BLaER1 (cell line): ENCODE results near the gene TDRD7.

Experiments used
- H3K27ac ChIP-seq: shearing (Covaris generic); formaldehyde crosslinking; 2 replicates; pipeline ENCODE4 v1.8.1; 2022
- H3K27me3 ChIP-seq: shearing (Covaris generic); formaldehyde crosslinking; 2 replicates; pipeline ENCODE4 v1.8.1; 2022
- H3K36me3 ChIP-seq: shearing (Covaris generic); formaldehyde crosslinking; 2 replicates; pipeline ENCODE4 v1.8.1; 2022
- H3K4me1 ChIP-seq: shearing (Covaris generic); formaldehyde crosslinking; 2 replicates; pipeline ENCODE4 v1.8.1; 2022
- H3K4me2 ChIP-seq: shearing (Covaris generic); formaldehyde crosslinking; 2 replicates; pipeline ENCODE4 v1.8.1; 2022
- H3K4me3 ChIP-seq: shearing (Covaris generic); formaldehyde crosslinking; 2 replicates; pipeline ENCODE4 v1.8.1; 2022
- H3K9ac ChIP-seq: shearing (Covaris generic); formaldehyde crosslinking; 2 replicates; pipeline ENCODE4 v1.8.1; 2022
- H3K9me3 ChIP-seq: shearing (Covaris generic); formaldehyde crosslinking; 2 replicates; pipeline ENCODE4 v1.8.1; 2022
- H4K20me1 ChIP-seq: shearing (Covaris generic); formaldehyde crosslinking; 2 replicates; pipeline ENCODE4 v1.8.1; 2022
- Cebpa-rat ChIP-seq: shearing (Covaris generic); IDR thresholded peaks from 2 replicates; pipeline ENCODE4 v1.8.1; 2022

Gene TDRD7, protein sequence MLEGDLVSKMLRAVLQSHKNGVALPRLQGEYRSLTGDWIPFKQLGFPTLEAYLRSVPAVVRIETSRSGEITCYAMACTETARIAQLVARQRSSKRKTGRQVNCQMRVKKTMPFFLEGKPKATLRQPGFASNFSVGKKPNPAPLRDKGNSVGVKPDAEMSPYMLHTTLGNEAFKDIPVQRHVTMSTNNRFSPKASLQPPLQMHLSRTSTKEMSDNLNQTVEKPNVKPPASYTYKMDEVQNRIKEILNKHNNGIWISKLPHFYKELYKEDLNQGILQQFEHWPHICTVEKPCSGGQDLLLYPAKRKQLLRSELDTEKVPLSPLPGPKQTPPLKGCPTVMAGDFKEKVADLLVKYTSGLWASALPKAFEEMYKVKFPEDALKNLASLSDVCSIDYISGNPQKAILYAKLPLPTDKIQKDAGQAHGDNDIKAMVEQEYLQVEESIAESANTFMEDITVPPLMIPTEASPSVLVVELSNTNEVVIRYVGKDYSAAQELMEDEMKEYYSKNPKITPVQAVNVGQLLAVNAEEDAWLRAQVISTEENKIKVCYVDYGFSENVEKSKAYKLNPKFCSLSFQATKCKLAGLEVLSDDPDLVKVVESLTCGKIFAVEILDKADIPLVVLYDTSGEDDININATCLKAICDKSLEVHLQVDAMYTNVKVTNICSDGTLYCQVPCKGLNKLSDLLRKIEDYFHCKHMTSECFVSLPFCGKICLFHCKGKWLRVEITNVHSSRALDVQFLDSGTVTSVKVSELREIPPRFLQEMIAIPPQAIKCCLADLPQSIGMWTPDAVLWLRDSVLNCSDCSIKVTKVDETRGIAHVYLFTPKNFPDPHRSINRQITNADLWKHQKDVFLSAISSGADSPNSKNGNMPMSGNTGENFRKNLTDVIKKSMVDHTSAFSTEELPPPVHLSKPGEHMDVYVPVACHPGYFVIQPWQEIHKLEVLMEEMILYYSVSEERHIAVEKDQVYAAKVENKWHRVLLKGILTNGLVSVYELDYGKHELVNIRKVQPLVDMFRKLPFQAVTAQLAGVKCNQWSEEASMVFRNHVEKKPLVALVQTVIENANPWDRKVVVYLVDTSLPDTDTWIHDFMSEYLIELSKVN

DNA sequence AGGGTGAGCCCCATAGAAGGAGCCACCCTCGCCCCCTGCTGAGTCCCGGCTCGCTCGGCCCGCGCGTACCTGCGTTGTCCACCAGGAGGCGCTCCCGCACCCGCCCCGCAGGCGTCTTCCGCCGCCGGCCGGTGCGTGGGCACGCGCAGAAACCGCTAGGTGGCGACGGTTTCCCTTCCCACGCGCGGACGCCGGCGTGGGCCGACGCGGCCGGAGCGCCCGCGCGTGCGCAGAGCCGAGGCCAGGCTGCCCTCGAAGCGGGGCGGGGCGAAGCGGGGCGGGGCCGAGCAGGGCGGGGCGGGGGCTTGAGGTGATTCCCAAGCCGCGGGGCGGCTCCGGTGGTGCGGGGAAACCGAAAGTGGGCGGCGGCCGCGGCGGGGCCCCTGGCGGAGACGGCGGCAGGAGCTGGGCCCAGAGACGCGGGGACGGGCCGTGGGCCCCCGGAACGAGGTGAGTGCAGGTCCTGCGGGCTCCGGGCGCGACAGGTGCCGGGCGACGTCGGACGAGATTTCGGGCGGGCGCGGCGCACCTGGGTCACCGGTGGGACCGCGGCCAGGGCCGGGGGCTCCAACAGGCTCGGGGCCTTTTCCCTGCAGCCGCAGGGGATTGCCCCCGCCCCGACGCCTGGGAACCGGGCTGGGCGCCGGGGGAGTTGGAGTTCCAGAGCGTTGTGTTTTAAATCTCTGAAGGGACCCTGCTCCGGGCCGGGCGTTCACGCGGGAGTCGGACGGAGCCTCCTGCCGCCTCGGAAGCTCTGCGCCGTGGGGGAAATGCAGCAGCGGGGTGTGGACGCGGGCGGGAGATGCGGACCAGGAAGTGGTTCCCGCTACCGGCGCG is at the start of gene TDRD7:
Gene TDRD7, plus strand, starts transcription at position 308 of the 837 bp plus-strand sequence. CDS start 16,370 bp downstream, outside the sequence.
- no peak for TF ChIP-seq Cebpa-rat
- H3K4me1 ChIP-seq = peaks cover 18% of the 10 kb centered on the region
- H3K9ac ChIP-seq = peak within 1 kb of the TSS; percentile 86
- peaks cover 8% of the 10 kb centered on the region; the same call in 1 of the 2 replicates for H3K9me3 ChIP-seq
- H4K20me1 ChIP-seq = peaks cover 38% of the 10 kb centered on the region
- peak within 1 kb of the TSS; percentile 98 for H3K4me3 ChIP-seq
- H3K27me3 ChIP-seq = no peaks in the 10 kb centered on the region
- H3K36me3 ChIP-seq = no peaks in the 10 kb centered on the region
- peak within 1 kb of the TSS; percentile 93 for H3K4me2 ChIP-seq
- H3K27ac ChIP-seq = peak within 1 kb of the TSS; percentile 82

DNA sequence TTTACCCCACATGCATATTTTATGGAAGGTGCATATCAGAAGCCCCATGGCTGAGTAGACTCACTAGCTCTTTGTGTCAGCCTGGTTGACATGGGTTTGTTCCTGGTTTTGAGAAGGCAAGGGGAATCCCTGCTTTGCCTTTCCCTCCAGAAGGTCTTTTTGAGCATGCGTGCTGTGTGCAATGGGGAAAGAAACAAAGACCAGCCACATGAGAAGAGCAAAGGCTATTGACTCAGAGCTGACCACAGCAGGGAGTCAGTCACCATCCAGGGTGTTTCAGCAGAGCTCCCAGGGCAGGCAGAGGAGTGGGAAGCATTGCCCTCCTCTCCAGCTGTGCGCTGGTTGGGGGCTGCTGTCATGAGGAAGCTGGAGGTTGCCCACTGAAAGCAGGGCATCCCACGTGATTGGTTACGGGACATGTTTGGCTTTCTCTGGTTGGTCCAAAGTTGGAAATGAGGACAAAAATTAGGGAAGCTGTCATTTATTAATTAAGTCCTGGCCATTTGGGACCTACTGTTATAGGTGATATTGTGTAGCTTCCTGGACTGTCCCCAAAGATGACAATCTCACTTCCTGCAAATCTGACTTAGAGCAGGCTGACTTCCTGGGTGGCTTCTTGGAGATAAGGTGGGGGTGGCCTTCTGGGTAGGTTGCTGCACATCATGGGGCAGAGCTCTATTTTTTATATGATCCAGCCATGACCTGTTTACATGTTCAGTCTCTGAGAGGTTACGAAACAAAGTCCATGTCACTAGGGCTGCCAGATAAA is 48.9 kb upstream of the TDRD7 start:
- Histone ChIP-seq H3K4me1 (peaks cover 13% of the 10 kb centered on the region), H3K27ac (no peak overlapping the region), H3K9me3 (no peaks in the 10 kb centered on the region), H3K4me2 (no peak overlapping the region), H3K27me3 (no peaks in the 10 kb centered on the region), H3K36me3 (no peaks in the 10 kb centered on the region), H4K20me1 (no peaks in the 10 kb centered on the region), H3K9ac (no peak overlapping the region), H3K4me3 (no peak overlapping the region)
- TF ChIP-seq Cebpa-rat = no peak

DNA sequence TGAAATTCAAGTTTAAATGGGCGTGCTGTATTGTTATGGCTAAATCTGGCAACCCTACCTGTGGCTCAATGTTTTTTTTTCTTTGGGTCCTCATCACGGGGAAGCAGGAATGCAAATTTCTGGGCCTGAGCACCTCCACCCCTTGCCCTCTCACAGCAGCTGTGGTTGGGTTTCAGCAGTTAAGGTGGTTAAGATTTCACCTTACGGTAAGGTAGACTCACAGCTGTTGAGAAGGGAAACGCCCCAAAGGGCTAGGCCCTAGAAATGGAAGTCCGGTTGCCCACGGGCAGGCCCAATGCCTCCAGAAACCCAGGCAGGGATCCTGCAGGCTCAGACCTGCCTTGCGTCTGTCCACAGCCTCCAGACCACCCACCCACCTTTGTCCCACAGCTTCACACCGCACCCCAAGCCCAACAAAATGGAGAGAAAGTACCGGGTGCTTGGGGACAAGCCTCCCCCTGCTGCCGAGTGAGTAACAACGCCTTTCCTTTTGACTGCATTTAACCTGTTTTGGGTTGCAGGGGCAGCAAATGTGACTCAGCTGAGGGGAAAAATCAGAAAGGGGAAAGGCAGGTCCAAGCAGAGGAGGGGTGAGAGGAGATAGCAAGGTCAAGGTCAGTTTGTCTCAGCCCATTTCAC is 48.1 kb upstream of the TDRD7 start:
- H3K9ac ChIP-seq = no peak overlapping the region
- H3K9me3 ChIP-seq = peaks cover 6% of the 10 kb centered on the region; the same call in 1 of the 2 replicates
- H3K4me2 ChIP-seq = no peak overlapping the region
- no peak overlapping the region for H3K4me3 ChIP-seq
- no peaks in the 10 kb centered on the region for H3K36me3 ChIP-seq
- no peak overlapping the region for H3K27ac ChIP-seq
- TF ChIP-seq Cebpa-rat = no peak
- no peaks in the 10 kb centered on the region for H3K27me3 ChIP-seq
- peaks cover 5% of the 10 kb centered on the region; the same call in 1 of the 2 replicates for H3K4me1 ChIP-seq
- H4K20me1 ChIP-seq = no peaks in the 10 kb centered on the region

DNA sequence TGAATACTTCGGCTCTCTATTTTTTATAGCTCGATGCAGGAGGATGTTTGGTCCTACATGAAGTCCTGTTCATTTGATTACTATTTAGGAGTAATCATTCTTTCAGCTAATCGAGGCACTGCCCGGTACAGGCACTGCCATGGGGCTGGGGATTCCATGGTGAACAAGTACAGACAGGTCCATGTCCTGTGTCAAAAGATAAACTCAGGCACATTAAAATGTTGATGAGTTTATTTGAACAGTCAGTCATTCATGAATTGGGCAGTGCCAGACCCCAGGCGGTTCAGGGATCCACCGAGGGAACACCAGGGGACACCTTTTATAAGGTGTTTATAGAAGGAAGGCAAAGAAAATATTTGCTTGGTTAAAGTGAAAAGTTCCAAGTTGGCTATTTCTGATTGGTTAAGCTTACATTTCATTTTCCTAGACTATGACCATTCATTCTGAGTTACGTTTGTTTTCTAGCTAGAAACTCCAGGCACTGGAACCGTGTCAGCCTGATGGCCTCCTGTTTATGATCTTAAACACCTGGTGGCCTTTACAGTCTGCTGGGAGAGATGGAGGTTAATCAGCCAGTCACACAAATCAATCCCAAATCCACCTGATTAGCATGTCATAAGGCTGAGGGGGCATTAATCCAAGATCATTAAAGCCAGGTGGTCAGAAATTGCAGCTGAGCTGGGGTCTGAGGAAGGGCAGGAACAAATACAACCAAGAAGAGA is 47.0 kb upstream of the TDRD7 start:
- Histone ChIP-seq H3K36me3 (no peaks in the 10 kb centered on the region), H3K4me3 (no peak overlapping the region), H3K9ac (no peak overlapping the region), H3K27ac (no peak overlapping the region), H3K27me3 (no peaks in the 10 kb centered on the region), H4K20me1 (no peaks in the 10 kb centered on the region), H3K4me2 (no peak overlapping the region), H3K4me1 (no peaks in the 10 kb centered on the region), H3K9me3 (peaks cover 16% of the 10 kb centered on the region)
- no peak for TF ChIP-seq Cebpa-rat

DNA sequence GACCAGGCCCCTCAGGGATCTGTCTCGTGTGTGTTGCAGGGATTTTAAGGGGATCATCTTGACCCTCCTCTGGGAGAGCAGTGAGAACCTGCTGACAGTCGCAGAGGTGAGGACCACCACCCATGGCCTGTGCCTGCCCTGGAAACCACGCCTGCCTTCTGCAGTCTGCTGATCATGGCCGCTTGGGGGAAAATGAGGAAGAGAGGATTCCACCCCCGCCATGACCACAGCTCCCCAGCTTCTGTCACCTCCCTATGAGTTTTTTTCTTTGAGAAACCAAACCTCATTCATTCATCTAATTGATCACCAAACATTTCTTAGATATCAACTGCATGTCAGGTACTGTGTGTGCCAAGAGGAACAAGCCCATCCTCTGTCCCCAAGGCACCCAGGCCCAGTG is 46.3 kb upstream of the TDRD7 start:
- Histone ChIP-seq H4K20me1 (no peaks in the 10 kb centered on the region), H3K27ac (no peak overlapping the region), H3K9ac (no peak overlapping the region), H3K4me2 (no peak overlapping the region), H3K9me3 (peaks cover 19% of the 10 kb centered on the region), H3K36me3 (no peaks in the 10 kb centered on the region), H3K27me3 (no peaks in the 10 kb centered on the region), H3K4me1 (no peaks in the 10 kb centered on the region), H3K4me3 (no peak overlapping the region)
- TF ChIP-seq Cebpa-rat = no peak

DNA sequence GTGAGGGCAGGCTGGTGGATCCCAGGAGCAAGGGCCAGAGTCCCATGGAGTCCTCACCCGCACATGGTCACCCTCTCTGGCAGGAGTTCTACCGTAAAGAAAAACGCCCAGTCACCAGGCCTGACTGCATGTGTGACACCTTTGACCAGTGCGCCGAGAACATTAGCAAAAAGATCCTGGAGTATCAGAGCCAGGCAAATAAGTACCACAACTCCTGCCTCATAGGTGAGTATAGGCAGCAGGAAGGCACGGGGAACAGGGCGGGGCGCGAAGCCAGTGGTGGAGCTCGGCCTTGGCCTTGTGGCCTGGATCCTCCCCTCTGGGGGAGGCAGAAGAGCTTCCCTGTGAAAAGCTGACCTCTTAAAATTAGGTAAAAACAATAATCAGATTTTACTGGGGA is 45.4 kb upstream of the TDRD7 start:
- no peak for TF ChIP-seq Cebpa-rat
- H3K9ac ChIP-seq = no peak overlapping the region
- no peaks in the 10 kb centered on the region for H3K4me1 ChIP-seq
- H3K9me3 ChIP-seq = peaks cover 19% of the 10 kb centered on the region
- H4K20me1 ChIP-seq = no peaks in the 10 kb centered on the region
- H3K4me3 ChIP-seq = no peak overlapping the region
- H3K4me2 ChIP-seq = no peak overlapping the region
- H3K36me3 ChIP-seq = no peaks in the 10 kb centered on the region
- H3K27me3 ChIP-seq = no peaks in the 10 kb centered on the region
- no peak overlapping the region for H3K27ac ChIP-seq

DNA sequence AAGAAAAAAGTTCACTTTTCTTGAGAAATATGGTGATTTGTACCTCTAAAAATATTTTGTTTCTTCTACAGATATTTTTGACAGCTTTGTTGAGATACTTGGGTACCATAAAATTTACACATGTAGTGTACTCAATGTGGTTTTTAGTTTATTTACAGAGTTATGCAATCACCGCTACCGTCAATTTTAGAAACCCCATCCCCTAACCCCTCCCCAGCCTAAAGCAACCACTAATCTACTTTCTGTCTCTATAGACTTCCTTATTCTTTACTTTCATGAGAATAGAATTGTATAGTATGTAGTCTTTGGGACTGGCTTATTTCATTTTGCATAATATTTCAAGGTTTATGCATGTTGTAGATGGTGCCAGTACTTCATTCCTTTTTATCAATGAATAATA is 45.0 kb upstream of the TDRD7 start:
- Histone ChIP-seq H3K4me3 (no peak overlapping the region), H3K27me3 (no peaks in the 10 kb centered on the region), H3K4me1 (no peaks in the 10 kb centered on the region), H3K9me3 (peaks cover 19% of the 10 kb centered on the region), H3K4me2 (no peak overlapping the region), H4K20me1 (no peaks in the 10 kb centered on the region), H3K9ac (no peak overlapping the region), H3K27ac (no peak overlapping the region), H3K36me3 (no peaks in the 10 kb centered on the region)
- no peak for TF ChIP-seq Cebpa-rat

DNA sequence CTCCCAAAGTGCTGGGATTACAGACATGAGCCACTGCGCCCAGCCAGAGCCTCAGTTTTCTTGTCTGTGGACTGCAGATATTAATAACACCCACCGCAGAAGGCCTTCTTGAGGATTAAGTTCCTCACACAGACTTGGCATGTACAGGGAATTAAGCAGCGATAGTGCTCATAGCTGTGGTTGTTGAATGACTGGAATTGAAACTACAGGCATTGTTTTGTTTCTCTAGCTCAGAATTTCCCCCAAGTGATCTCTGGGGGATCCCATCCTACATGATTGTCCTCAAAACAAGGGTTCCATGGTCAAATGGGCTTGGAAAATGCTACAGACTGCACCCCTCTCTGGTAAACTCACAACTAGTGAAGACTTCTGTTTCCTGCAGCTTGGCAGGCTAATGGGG is 44.2 kb upstream of the TDRD7 start:
- peaks cover 19% of the 10 kb centered on the region for H3K9me3 ChIP-seq
- no peaks in the 10 kb centered on the region for H3K36me3 ChIP-seq
- H3K27me3 ChIP-seq = no peaks in the 10 kb centered on the region
- H3K4me3 ChIP-seq = no peak overlapping the region
- no peak overlapping the region for H3K27ac ChIP-seq
- H3K4me1 ChIP-seq = no peaks in the 10 kb centered on the region
- H3K9ac ChIP-seq = no peak overlapping the region
- no peak overlapping the region for H3K4me2 ChIP-seq
- H4K20me1 ChIP-seq = no peaks in the 10 kb centered on the region
- no peak for TF ChIP-seq Cebpa-rat
